Spleen (tissue), 11 donors: Measurements from ENCODE around the gene BYSL. TPM values are rescaled to one million over a fixed set of nuclear protein-coding genes. Genes with fewer than 3 reads are reported as not detected.

Experiments used
- DNase-seq: peaks from one replicate; pipeline ENCODE4 v3.0.0-alpha.2; 2020
- H3K27ac ChIP-seq, 8 donors: fragments of 200-600 bp; sonication (generic) in 7 of 8; 1 replicate in 4 of 8; 2 replicates in 4 of 8; pipeline versions ENCODE4 v1.5.0 to v1.8.0; 2016 to 2021; ENCODE audit warnings: inconsistent platforms in 4 of 8, mild to moderate bottlenecking in 4 of 8, moderate library complexity in 1 of 8
- H3K27me3 ChIP-seq, 7 donors: fragments of 200-600 bp; sonication (generic) in 6 of 7; replicated peaks in 1 of 7; 1 replicate in 4 of 7; 2 replicates in 3 of 7; pipeline versions ENCODE4 v1.5.0 to v1.8.0; 2016 to 2021; ENCODE audit warnings: inconsistent platforms in 3 of 7, mild to moderate bottlenecking in 1 of 7
- H3K36me3 ChIP-seq, 6 donors: fragments of 200-600 bp; sonication (generic) in 5 of 6; 1 replicate in 4 of 6; 2 replicates in 2 of 6; pipeline versions ENCODE4 v1.5.0 to v1.8.0; 2016 to 2021; ENCODE audit warnings: inconsistent platforms in 2 of 6
- H3K4me1 ChIP-seq, 6 donors: fragments of 200-600 bp; sonication (generic) in 5 of 6; 1 replicate in 3 of 6; 2 replicates in 3 of 6; pipeline versions ENCODE4 v1.5.0 to v1.8.0; 2016 to 2021; ENCODE audit warnings: inconsistent platforms in 3 of 6
- H3K4me3 ChIP-seq, 8 donors: fragments of 200-600 bp; sonication (generic) in 7 of 8; 1 replicate in 4 of 8; 2 replicates in 4 of 8; pipeline versions ENCODE4 v1.5.0 to v1.8.0; 2016 to 2021; ENCODE audit warnings: inconsistent platforms in 4 of 8, mild to moderate bottlenecking in 4 of 8, moderate library complexity in 2 of 8
- H3K9me3 ChIP-seq, 8 donors: fragments of 200-600 bp; sonication (generic) in 7 of 8; 1 replicate in 4 of 8; 2 replicates in 4 of 8; pipeline versions ENCODE4 v1.5.0 to v1.8.0; 2016 to 2021; ENCODE audit warnings: inconsistent platforms in 4 of 8
- CTCF ChIP-seq, 11 experiments: fragments of 200-600 bp in 7 of 11; fragments of 450-650 bp in 4 of 11; sonication (generic) in 4 of 11; IDR thresholded peaks in 8 of 11; conservative IDR thresholded peaks in 3 of 11; 1 replicate in 7 of 11; 2 replicates in 4 of 11; pipeline versions ENCODE4 v1.4.0 to v1.8.0; 2016 to 2021; ENCODE audit warnings: antibody characterized with exemption in 11 of 11, inconsistent platforms in 4 of 11, mild to moderate bottlenecking in 1 of 11
- POLR2A ChIP-seq, 3 donors: fragments of 450-650 bp; IDR thresholded peaks; one replicate each; pipeline ENCODE4 v1.5.1; 2017; ENCODE audit warnings: antibody characterized with exemption in 3 of 3, mild to moderate bottlenecking in 1 of 3
- POLR2AphosphoS5 ChIP-seq, 3 donors: sonication (generic); formaldehyde crosslinking; IDR thresholded peaks; one replicate each; pipeline ENCODE4 v1.5.1; 2017; ENCODE audit warnings: antibody characterized with exemption in 3 of 3
- WGBS, 5 donors: extraction: QIAGEN DNeasy Blood & Tissue Kit in 3 of 5; methylation state at CpG; one replicate each; pipeline versions ENCODE4 v1.1.5 to v1.1.7; 2013 to 2018; 5-methylcytosine and 5-hydroxymethylcytosine counted together
- intact Hi-C: fragments of 100-400 bp; cut with DNase I; formaldehyde crosslinking; loops from one replicate; pipeline ENCODE4 v1.15.0; 2023; ENCODE audit warnings: low total_unique reads
- polyA plus RNA-seq, 3 donors: library from polyadenylated mRNA; stranded (reverse); fragments of 200-250 nt; gene quantifications; one replicate each; pipeline ENCODE4 v1.2.1, GENCODE V29; 2013
- total RNA-seq, 7 donors: library from RNA; depleted of rRNA in 3 of 7; stranded (reverse); fragments of >200 nt in 3 of 7; fragmentation: NEBNext Ultra II Directional in 4 of 7; extraction: Animal tissue kit (Norgen Biotek cat#: 25700) in 4 of 7; gene quantifications; one replicate each; pipeline versions ENCODE4 v1.1.0 to v1.2.1, GENCODE V29; 2016 to 2021
- donor health status: healthy with polysubstance abuse.
- donor health status: DM: no; HTN: no; CAD: no; lungs with moderate emphysema.
- donor health status: DM: no; HTN: no; CAD: no.
- donor health status: Bipolar disorder and iron deficiency.
- donor health status: healthy.
- donor health status: DM: no; HTN: no; CAD: no.
- donor health status: DM: yes; HTN: yes; CAD: no.

BYSL gene
- total and polyA plus RNA-seq, 10 donors: 5.9 to 19.7 (median 10.4) TPM

DNA sequence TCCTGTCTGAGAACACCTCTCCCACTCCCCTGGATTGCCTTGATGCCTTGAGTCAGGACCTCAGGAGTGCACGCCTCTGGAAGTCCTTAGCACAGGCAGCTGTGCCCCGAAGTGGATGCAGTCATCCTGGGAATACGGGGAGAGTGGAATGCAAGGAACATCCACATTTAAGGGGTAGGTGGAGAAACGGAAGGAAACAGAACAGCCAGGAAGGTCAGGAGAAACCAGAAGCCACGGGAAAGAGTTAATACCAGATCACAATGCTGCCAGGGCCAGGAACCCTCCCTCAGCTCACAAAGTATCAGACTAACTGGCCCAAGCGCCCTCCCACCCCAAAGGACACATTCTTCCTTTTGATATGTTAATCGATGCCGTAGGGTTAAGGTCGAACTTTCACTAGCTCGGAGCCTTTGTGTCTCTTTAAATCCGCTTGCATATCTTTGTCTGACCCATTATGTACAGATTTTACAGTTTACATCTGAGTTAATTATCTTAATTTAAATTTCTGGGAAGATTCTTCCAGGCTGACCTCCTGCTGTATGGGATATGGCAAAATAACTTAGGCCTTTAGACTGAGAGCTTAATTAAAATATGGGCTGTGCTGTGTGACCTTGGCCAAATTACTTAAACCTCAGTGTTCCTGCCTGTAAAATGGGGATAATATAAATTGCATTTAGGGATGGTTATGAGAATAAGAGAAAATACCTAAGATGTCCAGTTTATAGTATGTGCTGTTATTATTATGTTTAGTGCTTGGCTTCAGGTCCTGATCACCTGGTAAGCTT, 44.3 kb downstream of the BYSL start:
- no peaks in the 10 kb centered on the region for H3K27me3 ChIP-seq
- H3K27ac ChIP-seq: no peak overlapping the region
- peak in 2 of 3 donors; percentile 28 to 47 for TF ChIP-seq POLR2AphosphoS5 (IDR thresholded peaks at IDR 0.05)
- no peak for TF ChIP-seq POLR2A (IDR thresholded peaks at IDR 0.05)
- H3K9me3 ChIP-seq: no peaks in the 10 kb centered on the region
- WGBS, 5 donors: 59 to 72% (median 70%) methylated on average over 11 of the region's 11 CpGs
- no peak for DNase-seq
- H3K36me3 ChIP-seq: peaks cover 0 to 94% (median 4%) of the 10 kb centered on the region in 6 donors
- peaks cover 9 to 100% (median 52%) of the 10 kb centered on the region in 6 donors for H3K4me1 ChIP-seq
- intact Hi-C loops: no loop called here
- H3K4me3 ChIP-seq: no peak overlapping the region

GRCh38 chr6:41966214-41966920, 45.1 kb downstream of the BYSL start:
- Histone ChIP-seq H3K4me3 (no peak overlapping the region), H3K4me1 (peaks cover 16 to 100% (median 52%) of the 10 kb centered on the region in 6 donors), H3K27ac (no peak overlapping the region), H3K9me3 (no peaks in the 10 kb centered on the region), H3K27me3 (no peaks in the 10 kb centered on the region), H3K36me3 (peaks cover 0 to 94% (median 4%) of the 10 kb centered on the region in 6 donors)
- intact Hi-C loops: no loop called here
- no peak for TF ChIP-seq POLR2AphosphoS5 (IDR thresholded peaks at IDR 0.05)
- TF ChIP-seq CTCF (IDR thresholded peaks at IDR 0.05 in 8 of 11, conservative IDR thresholded peaks at IDR 0.05 in 3 of 11): no peak
- 71 to 95% (median 74%) methylated on average over 4 to 5 of the region's 5 CpGs for WGBS, 5 donors
- no peak for DNase-seq

DNA sequence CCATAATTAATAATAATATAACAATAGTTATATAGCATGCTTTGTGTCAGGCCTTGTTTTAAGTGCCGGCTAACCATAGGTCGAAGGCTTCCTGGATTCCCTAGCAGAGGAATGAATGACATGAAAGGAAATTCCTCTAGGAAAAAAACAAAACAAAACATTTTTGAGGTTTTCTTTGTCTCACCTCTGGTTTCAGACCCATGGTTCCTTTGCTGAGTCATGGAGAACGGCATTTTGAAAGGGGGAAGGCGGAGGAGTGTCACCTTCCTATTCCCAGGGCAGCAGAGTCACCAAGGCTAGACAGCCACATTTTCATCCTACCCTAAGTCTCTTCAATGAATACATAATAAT, 45.6 kb downstream of the BYSL start:
- H3K27ac ChIP-seq: no peak overlapping the region
- TF ChIP-seq POLR2AphosphoS5 (IDR thresholded peaks at IDR 0.05) (no peak), POLR2A (IDR thresholded peaks at IDR 0.05) (no peak)
- DNase-seq: no peak
- H3K36me3 ChIP-seq: peaks cover 0 to 92% (median 4%) of the 10 kb centered on the region in 6 donors
- WGBS, 5 donors: 53 to 69% (median 63%) methylated on average over 4 of the region's 4 CpGs
- H3K9me3 ChIP-seq: no peaks in the 10 kb centered on the region
- no peak overlapping the region for H3K4me3 ChIP-seq
- intact Hi-C loops: no loop called here
- H3K4me1 ChIP-seq: peaks cover 17 to 100% (median 48%) of the 10 kb centered on the region in 6 donors
- no peaks in the 10 kb centered on the region for H3K27me3 ChIP-seq

DNA sequence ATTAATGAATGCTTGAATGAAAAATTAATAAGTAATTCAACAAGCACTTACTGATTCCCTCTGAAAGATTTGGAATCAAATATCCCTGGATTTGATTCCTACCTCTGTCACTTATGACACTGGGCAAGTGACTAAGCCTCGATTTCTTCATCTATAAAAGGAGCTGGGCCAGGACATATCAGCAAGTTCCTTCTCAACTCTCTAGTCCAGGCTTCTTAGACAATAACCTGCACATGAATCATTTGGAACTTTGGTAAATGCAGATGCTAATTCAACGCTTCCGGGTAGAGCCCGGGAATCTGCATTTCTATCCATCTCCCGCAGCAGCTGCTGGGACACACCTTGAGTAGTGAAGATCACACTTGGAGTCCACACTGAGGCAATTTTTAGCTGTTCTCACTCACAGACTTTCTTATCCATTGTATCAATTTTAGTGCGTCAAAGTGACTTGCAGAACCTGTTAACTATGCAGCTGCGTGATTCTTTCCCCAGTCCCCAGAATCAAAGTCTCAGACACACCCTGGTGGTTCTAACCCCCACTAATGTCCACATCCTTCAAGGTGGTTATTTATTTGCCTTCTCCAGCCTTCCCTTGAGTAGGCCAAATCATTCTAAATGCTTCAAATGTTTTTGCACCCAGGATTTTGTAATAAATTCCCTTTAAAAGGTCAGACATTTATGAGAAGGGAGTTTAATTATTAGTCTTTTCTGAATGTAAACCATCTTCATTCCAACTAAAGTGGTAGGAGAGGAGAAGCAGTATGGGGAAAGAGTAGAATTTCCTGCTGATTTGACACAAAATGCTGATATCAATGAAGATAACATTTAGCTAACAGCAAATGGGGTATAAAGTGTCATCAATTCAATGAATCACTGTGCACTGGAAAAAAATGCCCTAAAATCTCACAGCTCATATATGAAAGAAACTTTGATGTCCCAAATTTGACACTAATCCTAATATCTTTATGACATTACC, 46.3 kb downstream of the BYSL start:
- no peak for DNase-seq
- H3K4me1 ChIP-seq: peaks cover 17 to 100% (median 48%) of the 10 kb centered on the region in 6 donors
- no peak overlapping the region for H3K27ac ChIP-seq
- intact Hi-C loops: no loop called here
- 88 to 93% (median 90%) methylated on average over 7 of the region's 7 CpGs for WGBS, 5 donors
- H3K4me3 ChIP-seq: no peak overlapping the region
- no peaks in the 10 kb centered on the region for H3K9me3 ChIP-seq
- H3K36me3 ChIP-seq: peaks cover 0 to 90% (median 4%) of the 10 kb centered on the region in 6 donors
- no peak for TF ChIP-seq POLR2AphosphoS5 (IDR thresholded peaks at IDR 0.05)
- TF ChIP-seq POLR2A (IDR thresholded peaks at IDR 0.05): no peak
- TF ChIP-seq CTCF (IDR thresholded peaks at IDR 0.05 in 8 of 11, conservative IDR thresholded peaks at IDR 0.05 in 3 of 11): no peak
- H3K27me3 ChIP-seq: no peaks in the 10 kb centered on the region
